Bone marrow (tissue), 2 donors: ENCODE data around the gene ZFR2.

Source experiments
- DNase-seq, 2 donors: peaks; one replicate each; lab custom pipeline; 2025; lab: John Stamatoyannopoulos, UW

ZFR2 gene

GRCh38 chr19:3873151-3873550 lies 4.3 kb upstream of the ZFR2 start:
- no peak for DNase-seq

GRCh38 chr19:3867971-3868769 lies 668 bp downstream of the ZFR2 start:
- no peak for DNase-seq

GRCh38 chr19:3866910-3867638 lies 1.8 kb downstream of the ZFR2 start:
- DNase-seq = no peak

- DNase-seq = no peak
These were observed 5.2 kb downstream of the ZFR2 start for GRCh38 chr19:3863648-3864047.

GRCh38 chr19:3862826-3863500 lies 5.9 kb downstream of the ZFR2 start:
- DNase-seq = no peak

- no peak for DNase-seq
These were observed 8.3 kb downstream of the ZFR2 start for GRCh38 chr19:3860499-3860898.

- DNase-seq = no peak
These were observed 11.3 kb downstream of the ZFR2 start for GRCh38 chr19:3857449-3858003.

GRCh38 chr19:3855320-3855719 lies 13.5 kb downstream of the ZFR2 start:
- no peak for DNase-seq

- DNase-seq = peak in 1 of 2 donors; percentile 72
These were observed 16.1 kb downstream of the ZFR2 start for GRCh38 chr19:3852614-3853254.

GRCh38 chr19:3852177-3852511 lies 16.7 kb downstream of the ZFR2 start:
- DNase-seq = no peak

GRCh38 chr19:3851254-3852176 lies 17.3 kb downstream of the ZFR2 start:
- DNase-seq = no peak

- DNase-seq = no peak
These were observed 18.4 kb downstream of the ZFR2 start for GRCh38 chr19:3850320-3850972.

- DNase-seq = no peak
These were observed 19.1 kb downstream of the ZFR2 start for GRCh38 chr19:3849787-3850186.

- no peak for DNase-seq
These were observed 19.7 kb downstream of the ZFR2 start for GRCh38 chr19:3849092-3849491.

GRCh38 chr19:3844596-3844995 lies 24.2 kb downstream of the ZFR2 start:
- no peak for DNase-seq

GRCh38 chr19:3842948-3843347 lies 25.9 kb downstream of the ZFR2 start:
- DNase-seq = no peak

- DNase-seq = no peak
These were observed 28.0 kb downstream of the ZFR2 start for GRCh38 chr19:3840804-3841203.

- no peak for DNase-seq
These were observed 28.9 kb downstream of the ZFR2 start for GRCh38 chr19:3839941-3840340.

- DNase-seq = no peak
These were observed 30.2 kb downstream of the ZFR2 start for GRCh38 chr19:3838661-3839060.

- no peak for DNase-seq
These were observed 30.9 kb downstream of the ZFR2 start for GRCh38 chr19:3837922-3838321.

GRCh38 chr19:3837332-3837731 lies 31.5 kb downstream of the ZFR2 start:
- DNase-seq = no peak
